NCI-H2196 treated with DMSO at 0.1 percent for 48 hours (cell line): ENCODE measurements around the gene SLC25A41.

Source experiments
- DNase-seq: peaks from one replicate; lab custom pipeline; 2025; ENCODE audit not compliant: unreplicated experiment; lab: John Stamatoyannopoulos, UW

The SLC25A41 gene

DNA sequence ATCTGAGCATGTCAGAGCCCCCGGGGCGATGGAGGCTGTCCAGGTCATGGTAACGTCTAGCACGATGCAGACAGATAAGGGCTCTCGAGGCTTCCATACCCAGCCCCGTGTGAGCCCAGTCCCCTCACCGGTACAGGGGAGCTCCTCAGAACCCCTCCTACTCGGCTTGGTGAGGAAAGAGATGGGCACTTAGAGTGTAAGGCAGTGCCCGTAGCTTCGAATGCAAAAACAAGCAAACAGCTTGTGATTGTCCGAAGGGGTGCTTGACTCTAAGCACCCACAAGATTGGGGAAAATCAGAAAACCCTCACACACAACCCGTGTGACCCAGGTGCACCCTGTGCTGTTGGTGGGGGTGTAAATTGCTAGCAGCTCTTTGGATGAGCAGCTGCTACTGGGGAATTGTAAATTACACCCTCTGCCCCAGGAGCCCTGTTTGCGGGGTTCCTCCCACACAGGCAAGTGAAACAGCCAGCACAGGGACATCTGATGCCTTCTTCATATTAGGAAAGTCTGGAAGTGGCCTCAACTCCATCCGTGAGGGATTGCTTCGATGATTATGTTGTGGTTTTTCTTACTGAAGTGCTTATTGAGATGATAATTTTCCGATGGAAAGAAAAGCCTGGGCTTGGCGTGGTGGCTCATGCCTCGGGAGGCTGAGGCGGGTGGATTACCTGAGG lies 56.9 kb downstream of the SLC25A41 start:
- no peak for DNase-seq
